ENCODE measurements around the gene TFCP2L1. TPM values are rescaled to one million over a fixed set of nuclear protein-coding genes. Genes with fewer than 3 reads are reported as not detected.

TFCP2L1 gene
- total RNA-seq, 1 donor from 2014 or later, result 0.02 TPM

GRCh38 chr2:121263996-121264715 lies 20.8 kb downstream of the TFCP2L1 start:
- H3K4me3 Mint-ChIP-seq (ENCODE audit: unreplicated experiment), result no peak overlapping the region
- no peak for TF ChIP-seq CTCF (IDR thresholded peaks at IDR 0.05)
- no peaks in the 10 kb centered on the region for H3K36me3 Mint-ChIP-seq (ENCODE audit: low read depth)
- H3K27me3 Mint-ChIP-seq (ENCODE audit: low read depth), result peaks cover 16% of the 10 kb centered on the region
- no peak for DNase-seq (ENCODE audit: low spot score)
- no peaks in the 10 kb centered on the region for H3K9me3 Mint-ChIP-seq (ENCODE audit: low read depth)
- no peak overlapping the region for H3K27ac Mint-ChIP-seq (ENCODE audit: unreplicated experiment)
- H3K4me1 Mint-ChIP-seq (ENCODE audit: low read depth), result no peaks in the 10 kb centered on the region

- no peak overlapping the region for H3K27ac Mint-ChIP-seq (ENCODE audit: unreplicated experiment)
- peaks cover 1% of the 10 kb centered on the region for H3K36me3 Mint-ChIP-seq (ENCODE audit: low read depth)
- no peaks in the 10 kb centered on the region for H3K4me1 Mint-ChIP-seq (ENCODE audit: low read depth)
- no peak overlapping the region for H3K4me3 Mint-ChIP-seq (ENCODE audit: unreplicated experiment)
- H3K9me3 Mint-ChIP-seq (ENCODE audit: low read depth), result no peaks in the 10 kb centered on the region
- peaks cover 18% of the 10 kb centered on the region for H3K27me3 Mint-ChIP-seq (ENCODE audit: low read depth)
- DNase-seq (ENCODE audit: low spot score), result no peak
- TF ChIP-seq CTCF (IDR thresholded peaks at IDR 0.05), result no peak
Measured at GRCh38 chr2:121260370-121261154, 24.4 kb downstream of the TFCP2L1 start.

- no peak for TF ChIP-seq CTCF (IDR thresholded peaks at IDR 0.05)
- Mint-ChIP-seq H3K27me3 (ENCODE audit: low read depth) (peaks cover 24% of the 10 kb centered on the region), H3K4me3 (ENCODE audit: unreplicated experiment) (no peak overlapping the region), H3K4me1 (ENCODE audit: low read depth) (no peaks in the 10 kb centered on the region), H3K27ac (ENCODE audit: unreplicated experiment) (no peak overlapping the region), H3K9me3 (ENCODE audit: low read depth) (no peaks in the 10 kb centered on the region), H3K36me3 (ENCODE audit: low read depth) (peaks cover 1% of the 10 kb centered on the region)
- no peak for DNase-seq (ENCODE audit: low spot score)
Measured at GRCh38 chr2:121258051-121258450, 27.0 kb downstream of the TFCP2L1 start.

GRCh38 chr2:121257480-121257840 lies 27.5 kb downstream of the TFCP2L1 start:
- Mint-ChIP-seq H3K27me3 (ENCODE audit: low read depth) (peaks cover 26% of the 10 kb centered on the region), H3K4me3 (ENCODE audit: unreplicated experiment) (no peak overlapping the region), H3K9me3 (ENCODE audit: low read depth) (no peaks in the 10 kb centered on the region), H3K36me3 (ENCODE audit: low read depth) (peaks cover 1% of the 10 kb centered on the region), H3K4me1 (ENCODE audit: low read depth) (no peaks in the 10 kb centered on the region), H3K27ac (ENCODE audit: unreplicated experiment) (no peak overlapping the region)
- no peak for TF ChIP-seq CTCF (IDR thresholded peaks at IDR 0.05)
- no peak for DNase-seq (ENCODE audit: low spot score)

GRCh38 chr2:121256720-121257479 lies 28.1 kb downstream of the TFCP2L1 start:
- H3K27ac Mint-ChIP-seq (ENCODE audit: unreplicated experiment), result no peak overlapping the region
- H3K36me3 Mint-ChIP-seq (ENCODE audit: low read depth), result peaks cover 1% of the 10 kb centered on the region
- no peak for DNase-seq (ENCODE audit: low spot score)
- no peaks in the 10 kb centered on the region for H3K4me1 Mint-ChIP-seq (ENCODE audit: low read depth)
- no peak for TF ChIP-seq CTCF (IDR thresholded peaks at IDR 0.05)
- H3K27me3 Mint-ChIP-seq (ENCODE audit: low read depth), result peaks cover 30% of the 10 kb centered on the region
- no peaks in the 10 kb centered on the region for H3K9me3 Mint-ChIP-seq (ENCODE audit: low read depth)
- no peak overlapping the region for H3K4me3 Mint-ChIP-seq (ENCODE audit: unreplicated experiment)
